HepG2 (cell line): ENCODE data around the gene IFT22. TPM values are rescaled to one million over a fixed set of nuclear protein-coding genes. Genes with fewer than 3 reads are reported as not detected.

Source experiments
- ATAC-seq: fragments of 200-7000 bp; cut with Tn5 transposase; 3 replicates; pipeline ENCODE4 v1.9.1; 2020; ENCODE audit warnings: mild to moderate bottlenecking, moderate library complexity
- BruUV-seq: library from RNA; stranded (reverse); fragments of 400-500 nt; replicated peaks from 2 replicates; lab custom pipeline; 2021; lab: Mats Ljungman, UMichigan
- CTCF ChIA-PET: fragments of 300-600 bp; formaldehyde crosslinking; extraction: SDS; loops from one replicate; lab custom pipeline; 2021; ENCODE audit warnings: low total read pairs, inconsistent platforms, low intra/inter-chr PET ratio; lab: Yijun Ruan, JAX
- POLR2A ChIA-PET: fragments of 350-600 bp; sonication (Branson Sonifier 250); formaldehyde crosslinking; loops from one replicate; lab custom pipeline; 2020; ENCODE audit warnings: antibody characterized with exemption, inconsistent platforms; lab: Yijun Ruan, JAX
- DNase-seq: peaks from one replicate; pipeline ENCODE4 v3.0.0-alpha.2; 2015; ENCODE audit warnings: low spot score
- FAIRE-seq: peaks from 3 replicates; lab custom pipeline; 2011; peaks lifted over from hg19 to GRCh38; lab: Jason Lieb, UNC
- H2AFZ ChIP-seq: one replicate; pipeline ENCODE4 v1.6.1; 2011; ENCODE audit warnings: low read length, inconsistent platforms
- H3K27ac ChIP-seq: fragments of 300-600 bp; 3 replicates; pipeline ENCODE4 v1.8.0; 2011; ENCODE audit warnings: mixed run types, mild to moderate bottlenecking, mixed read lengths, low read length, inconsistent platforms; ENCODE audit not compliant: insufficient read depth; ENCODE audit errors: extremely low read length
- H3K27me3 ChIP-seq, 2 experiments: fragments of 200-600 bp in 1 of 2; 2 replicates in 1 of 2; 3 replicates in 1 of 2; pipeline versions ENCODE4 v1.6.0 to v1.8.0; 2011; ENCODE audit warnings: low read length in 2 of 2, mild to moderate bottlenecking in 2 of 2, moderate library complexity in 2 of 2, inconsistent platforms in 1 of 2; ENCODE audit not compliant: insufficient read depth in 2 of 2, control insufficient read depth in 1 of 2
- H3K36me3 ChIP-seq, 2 experiments: fragments of 200-600 bp in 1 of 2; replicated peaks in 1 of 2; 2 replicates in 1 of 2; 3 replicates in 1 of 2; pipeline versions ENCODE4 v1.5.1 to v1.8.0; 2011; ENCODE audit warnings: low read length in 2 of 2, inconsistent platforms in 1 of 2; ENCODE audit not compliant: insufficient read depth in 2 of 2, control insufficient read depth in 1 of 2
- H3K4me1 ChIP-seq: 2 replicates; pipeline ENCODE4 v1.5.1; 2012; ENCODE audit warnings: low read length, inconsistent platforms; ENCODE audit not compliant: insufficient read depth
- H3K4me2 ChIP-seq: 2 replicates; pipeline ENCODE4 v1.6.0; 2011; ENCODE audit warnings: low read depth, low read length, inconsistent platforms
- H3K4me3 ChIP-seq, 3 experiments: fragments of 200-600 bp in 1 of 3; sonication (generic), shearing (Covaris generic) in 1 of 3; replicated peaks in 1 of 3; 2 replicates each; pipeline ENCODE4 v1.5.1; 2011 to 2016; ENCODE audit warnings: low read length in 3 of 3, inconsistent platforms in 2 of 3, low read depth in 2 of 3, mild to moderate bottlenecking in 2 of 3, control low read depth in 1 of 3, mixed read lengths in 1 of 3; ENCODE audit not compliant: insufficient read depth in 1 of 3
- H3K79me2 ChIP-seq: one replicate; pipeline ENCODE4 v1.6.1; 2011; ENCODE audit warnings: low read length, inconsistent platforms; ENCODE audit not compliant: insufficient read depth
- H3K9ac ChIP-seq: 2 replicates; pipeline ENCODE4 v1.6.0; 2011; ENCODE audit warnings: mild to moderate bottlenecking, low read depth, low read length, inconsistent platforms; ENCODE audit not compliant: insufficient read depth
- H3K9me3 ChIP-seq: 2 replicates; pipeline ENCODE4 v1.5.1; 2012; ENCODE audit warnings: mild to moderate bottlenecking, low read length
- H4K20me1 ChIP-seq: 2 replicates; pipeline ENCODE4 v1.6.0; 2011; ENCODE audit warnings: inconsistent platforms, mild to moderate bottlenecking, low read length, moderate library complexity; ENCODE audit not compliant: insufficient read depth
- ATF7 ChIP-seq, 2 experiments: fragments of 450-650 bp in 1 of 2; sonication (generic) in 1 of 2; formaldehyde crosslinking in 1 of 2; IDR thresholded peaks; 2 replicates each; pipeline versions ENCODE4 v1.4.0 to v1.6.1; 2016 to 2020; ENCODE audit warnings: antibody characterized with exemption in 1 of 2, mild to moderate bottlenecking in 1 of 2, missing genetic modification reagents in 1 of 2
- ZNF362 ChIP-seq: sonication (generic); formaldehyde crosslinking; IDR thresholded peaks from 2 replicates; pipeline ENCODE4 v1.4.0; 2020; ENCODE audit warnings: missing genetic modification reagents, mild to moderate bottlenecking, borderline replicate concordance
- ZNF547 ChIP-seq: sonication (generic); formaldehyde crosslinking; IDR thresholded peaks from 2 replicates; pipeline ENCODE4 v1.5.1; 2020; ENCODE audit warnings: mild to moderate bottlenecking, missing genetic modification reagents
- ZNF678 ChIP-seq: sonication (generic); formaldehyde crosslinking; IDR thresholded peaks from 2 replicates; pipeline ENCODE4 v1.4.0; 2020; ENCODE audit warnings: mild to moderate bottlenecking, missing genetic modification reagents
- WGBS: methylation state at CpG from one replicate; pipeline ENCODE4 v1.1.6; 2017; ENCODE audit warnings: low lambda C conversion rate; 5-methylcytosine and 5-hydroxymethylcytosine counted together
- in situ Hi-C: cut with HindIII; loops from 2 replicates; pipeline ENCODE4 v1.10.0; 2017; ENCODE audit warnings: low pct_unique_long_range_greater_than_20kb; ENCODE audit not compliant: extremely low pct_ligation_motif_present
- intact Hi-C: fragments of 100-400 bp; cut with micrococcal nuclease; formaldehyde crosslinking; loops from one replicate; pipeline ENCODE4 v1.10.0; 2022; ENCODE audit not compliant: unreplicated experiment
- polyA plus RNA-seq, 8 experiments: library from polyadenylated mRNA; depleted of rRNA in 3 of 8; stranded (reverse) in 7 of 8; unstranded in 1 of 8; fragments of >200 nt; fragmentation: Illumina TruSeq in 4 of 8; extraction: Trizol in 4 of 8; gene quantifications; 2 replicates each; pipeline versions ENCODE4 v1.2.1 to v1.2.3, GENCODE V29; 2011 to 2016; ENCODE audit warnings: low read depth in 4 of 8, missing spikeins in 1 of 8, mixed read lengths in 1 of 8; ENCODE audit not compliant: insufficient read depth in 1 of 8
- total RNA-seq, 5 experiments: library from RNA; depleted of rRNA; stranded (reverse); fragments of >200 nt; fragmentation: Illumina TruSeq; extraction: Trizol; gene quantifications; 2 replicates each; pipeline ENCODE4 v1.2.3, GENCODE V29; 2016; ENCODE audit warnings: low read depth in 1 of 5

IFT22 gene
- total and polyA plus RNA-seq, 2 of the 13 experiments (the other 11 are each of a cell fraction or from before 2014, with no cell fraction given) = 8.9 to 14.5 TPM

- no TSS peak for BruUV-seq
- in situ Hi-C loops = no loop called here
- ATAC-seq (no peak), DNase-seq (no peak), FAIRE-seq (no peak)
- Histone ChIP-seq H3K36me3 (no peaks in the 10 kb centered on the region), H3K9me3 (no peaks in the 10 kb centered on the region), H3K4me3 (no peak overlapping the region), H3K4me2 (0 out of 2 replicates have a peak overlapping the region, but pooled peaks have one; percentile 7), H3K9ac (no peak overlapping the region), H3K4me1 (peaks cover 29% of the 10 kb centered on the region), H4K20me1 (no peaks in the 10 kb centered on the region), H3K27ac (no peak overlapping the region), H3K27me3 (peaks cover under 1 to 4% of the 10 kb centered on the region in 2 experiments; a peak in 2 of 5 replicates), H3K79me2 (no peaks in the 10 kb centered on the region), H2AFZ (no peak overlapping the region)
- ChIA-PET POLR2A (interaction anchor here (1.1 kb wide), 1 partner anchor 44 kb away, joined by 3 read pairs; no protein-coding TSS in a partner anchor), CTCF (no interaction called here)
- TF ChIP-seq ZNF547 (CRISPR knock-in tag) (no peak), ATF7 (IDR thresholded peaks at IDR 0.05) (peak; percentile 59), ATF7 (CRISPR knock-in tag; IDR thresholded peaks at IDR 0.05) (no peak)
- WGBS = 83% methylated on average over 7 of the region's 7 CpGs
- intact Hi-C loops = no loop called here
Observed at GRCh38 chr7:101357433-101357832, 35.8 kb upstream of the IFT22 start.

GRCh38 chr7:101352920-101353308 is 31.3 kb upstream of the IFT22 start:
- ChIA-PET CTCF (no interaction called here), POLR2A (interaction anchor here (1.0 kb wide), 1 partner anchor 31 kb away, joined by 4 read pairs; the partner anchor contains the start of gene IFT22)
- Histone ChIP-seq H3K9ac (no peak overlapping the region), H2AFZ (no peak overlapping the region), H3K79me2 (no peaks in the 10 kb centered on the region), H3K4me1 (peaks cover 32% of the 10 kb centered on the region), H3K4me2 (no peak overlapping the region), H3K27ac (no peak overlapping the region), H4K20me1 (no peaks in the 10 kb centered on the region), H3K36me3 (no peaks in the 10 kb centered on the region), H3K9me3 (no peaks in the 10 kb centered on the region), H3K27me3 (no peaks in the 10 kb centered on the region), H3K4me3 (no peak overlapping the region)
- FAIRE-seq (no peak), ATAC-seq (no peak), DNase-seq (no peak)
- no peak for TF ChIP-seq ZNF678
- 0 out of 2 replicates have a peak, but pooled peaks have one; percentile 3 for TF ChIP-seq ZNF362 (CRISPR knock-in tag)
- WGBS = 50% methylated on average over 2 of the region's 2 CpGs
- no TSS peak for BruUV-seq
- intact Hi-C loops = no loop called here
- in situ Hi-C loops = no loop called here
